A549 (cell line): ENCODE results near the gene CBX5.

Source experiments
- CHD4 ChIP-seq: fragments of 200-600 bp; sonication (generic); IDR thresholded peaks from 2 replicates; pipeline ENCODE4 v1.6.1; 2016; ENCODE audit warnings: antibody characterized with exemption, mild to moderate bottlenecking, borderline replicate concordance
- ESRRA ChIP-seq: fragments of 150-350 bp; IDR thresholded peaks from 2 replicates; pipeline ENCODE4 v1.6.1; 2014; ENCODE audit warnings: mild to moderate bottlenecking, low read length, borderline replicate concordance
- KDM1A ChIP-seq: fragments of 200-600 bp; sonication (generic); IDR thresholded peaks from 2 replicates; pipeline ENCODE4 v1.6.1; 2016; ENCODE audit warnings: low read depth, mild to moderate bottlenecking
- RAD21 ChIP-seq, 2 experiments: fragments of >200 bp in 1 of 2; sonication (Bioruptor Twin) in 1 of 2; formaldehyde crosslinking in 1 of 2; IDR thresholded peaks in 1 of 2; conservative IDR thresholded peaks in 1 of 2; 2 replicates in 1 of 2; 3 replicates in 1 of 2; pipeline ENCODE4 v1.6.1; 2012 to 2018; ENCODE audit warnings: inconsistent platforms in 1 of 2
- TF ChIP-seq, protein P1 (sequence below): fragments of >200 bp; sonication (Bioruptor Twin); formaldehyde crosslinking; IDR thresholded peaks from 3 replicates; pipeline ENCODE4 v1.5.1; 2016
- TF ChIP-seq, protein P2 (sequence below): fragments of 200-600 bp; sonication (generic); IDR thresholded peaks from 2 replicates; pipeline ENCODE4 v1.6.1; 2016; ENCODE audit warnings: antibody characterized with exemption, mild to moderate bottlenecking, moderate library complexity

DNA sequence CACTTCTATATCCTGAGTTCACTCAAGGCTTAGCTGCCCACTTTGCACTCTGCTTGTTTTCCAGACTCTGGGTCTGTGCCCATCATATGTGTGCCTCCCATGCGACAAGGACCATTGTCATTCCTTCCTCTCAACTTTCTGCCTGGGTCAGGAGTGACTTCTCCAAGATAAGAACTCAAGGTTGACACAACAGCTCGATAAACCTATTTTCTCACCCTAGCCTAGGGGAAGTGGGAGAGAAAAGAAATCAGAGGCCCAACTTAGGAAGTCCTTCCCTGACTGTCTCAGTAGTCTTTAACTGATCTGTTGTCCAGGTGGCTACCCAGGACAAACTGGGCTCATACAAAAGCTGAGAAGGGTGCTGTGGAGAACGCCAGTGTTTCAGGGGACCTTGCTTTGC lies 92.8 kb downstream of the CBX5 start:
- TF ChIP-seq, protein P1, sequence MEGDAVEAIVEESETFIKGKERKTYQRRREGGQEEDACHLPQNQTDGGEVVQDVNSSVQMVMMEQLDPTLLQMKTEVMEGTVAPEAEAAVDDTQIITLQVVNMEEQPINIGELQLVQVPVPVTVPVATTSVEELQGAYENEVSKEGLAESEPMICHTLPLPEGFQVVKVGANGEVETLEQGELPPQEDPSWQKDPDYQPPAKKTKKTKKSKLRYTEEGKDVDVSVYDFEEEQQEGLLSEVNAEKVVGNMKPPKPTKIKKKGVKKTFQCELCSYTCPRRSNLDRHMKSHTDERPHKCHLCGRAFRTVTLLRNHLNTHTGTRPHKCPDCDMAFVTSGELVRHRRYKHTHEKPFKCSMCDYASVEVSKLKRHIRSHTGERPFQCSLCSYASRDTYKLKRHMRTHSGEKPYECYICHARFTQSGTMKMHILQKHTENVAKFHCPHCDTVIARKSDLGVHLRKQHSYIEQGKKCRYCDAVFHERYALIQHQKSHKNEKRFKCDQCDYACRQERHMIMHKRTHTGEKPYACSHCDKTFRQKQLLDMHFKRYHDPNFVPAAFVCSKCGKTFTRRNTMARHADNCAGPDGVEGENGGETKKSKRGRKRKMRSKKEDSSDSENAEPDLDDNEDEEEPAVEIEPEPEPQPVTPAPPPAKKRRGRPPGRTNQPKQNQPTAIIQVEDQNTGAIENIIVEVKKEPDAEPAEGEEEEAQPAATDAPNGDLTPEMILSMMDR, result no peak
- TF ChIP-seq, protein P2, sequence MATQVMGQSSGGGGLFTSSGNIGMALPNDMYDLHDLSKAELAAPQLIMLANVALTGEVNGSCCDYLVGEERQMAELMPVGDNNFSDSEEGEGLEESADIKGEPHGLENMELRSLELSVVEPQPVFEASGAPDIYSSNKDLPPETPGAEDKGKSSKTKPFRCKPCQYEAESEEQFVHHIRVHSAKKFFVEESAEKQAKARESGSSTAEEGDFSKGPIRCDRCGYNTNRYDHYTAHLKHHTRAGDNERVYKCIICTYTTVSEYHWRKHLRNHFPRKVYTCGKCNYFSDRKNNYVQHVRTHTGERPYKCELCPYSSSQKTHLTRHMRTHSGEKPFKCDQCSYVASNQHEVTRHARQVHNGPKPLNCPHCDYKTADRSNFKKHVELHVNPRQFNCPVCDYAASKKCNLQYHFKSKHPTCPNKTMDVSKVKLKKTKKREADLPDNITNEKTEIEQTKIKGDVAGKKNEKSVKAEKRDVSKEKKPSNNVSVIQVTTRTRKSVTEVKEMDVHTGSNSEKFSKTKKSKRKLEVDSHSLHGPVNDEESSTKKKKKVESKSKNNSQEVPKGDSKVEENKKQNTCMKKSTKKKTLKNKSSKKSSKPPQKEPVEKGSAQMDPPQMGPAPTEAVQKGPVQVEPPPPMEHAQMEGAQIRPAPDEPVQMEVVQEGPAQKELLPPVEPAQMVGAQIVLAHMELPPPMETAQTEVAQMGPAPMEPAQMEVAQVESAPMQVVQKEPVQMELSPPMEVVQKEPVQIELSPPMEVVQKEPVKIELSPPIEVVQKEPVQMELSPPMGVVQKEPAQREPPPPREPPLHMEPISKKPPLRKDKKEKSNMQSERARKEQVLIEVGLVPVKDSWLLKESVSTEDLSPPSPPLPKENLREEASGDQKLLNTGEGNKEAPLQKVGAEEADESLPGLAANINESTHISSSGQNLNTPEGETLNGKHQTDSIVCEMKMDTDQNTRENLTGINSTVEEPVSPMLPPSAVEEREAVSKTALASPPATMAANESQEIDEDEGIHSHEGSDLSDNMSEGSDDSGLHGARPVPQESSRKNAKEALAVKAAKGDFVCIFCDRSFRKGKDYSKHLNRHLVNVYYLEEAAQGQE, result no peak
- no peak for TF ChIP-seq ESRRA
- no peak for TF ChIP-seq KDM1A
- TF ChIP-seq RAD21 (conservative IDR thresholded peaks at IDR 0.05 in 1 of 2, IDR thresholded peaks at IDR 0.05 in 1 of 2), result no peak
- no peak for TF ChIP-seq CHD4
